HL-60 (cell line): Measurements from ENCODE around the gene DCTN4.

Source experiments
- DNase-seq, 2 experiments: peaks; one replicate each; pipeline ENCODE4 v3.0.0-alpha.2; 2010 to 2020; ENCODE audit warnings: low read depth in 1 of 2, low spot score in 1 of 2
- H3K27ac ChIP-seq: fragments of 250-450 bp; sonication (Bioruptor Pico); replicated peaks from 2 replicates; pipeline ENCODE4 v1.5.1; 2020; ENCODE audit warnings: mild to moderate bottlenecking, moderate library complexity
- H3K27me3 ChIP-seq: fragments of 250-450 bp; sonication (Bioruptor Pico); 2 replicates; pipeline ENCODE4 v1.5.1; 2021; ENCODE audit warnings: mild to moderate bottlenecking, moderate library complexity; ENCODE audit not compliant: insufficient read depth, poor library complexity, severe bottlenecking
- H3K4me3 ChIP-seq: replicated peaks from 2 replicates; pipeline ENCODE4 v1.5.1; 2011; ENCODE audit warnings: mild to moderate bottlenecking, control low read depth, low read length; ENCODE audit not compliant: insufficient read depth
- GABPA ChIP-seq: IDR thresholded peaks from 2 replicates; pipeline ENCODE4 v1.6.1; 2012; ENCODE audit warnings: low read depth
- POLR2AphosphoS5 ChIP-seq: IDR thresholded peaks from 2 replicates; pipeline ENCODE4 v1.6.1; 2012; ENCODE audit warnings: low read depth
- SPI1 ChIP-seq: IDR thresholded peaks from 2 replicates; pipeline ENCODE4 v1.6.1; 2012; ENCODE audit warnings: low read depth, mild to moderate bottlenecking, borderline replicate concordance
- TF ChIP-seq, protein P1 (sequence below): IDR thresholded peaks from one replicate; pipeline ENCODE4 v1.5.1; 2011; ENCODE audit warnings: low read length, control low read depth, inconsistent platforms; ENCODE audit not compliant: insufficient read depth
- TF ChIP-seq, protein P2 (sequence below): IDR thresholded peaks from 2 replicates; pipeline ENCODE4 v1.6.1; 2012; ENCODE audit warnings: low read depth; ENCODE audit not compliant: insufficient replicate concordance

Gene DCTN4

DNA sequence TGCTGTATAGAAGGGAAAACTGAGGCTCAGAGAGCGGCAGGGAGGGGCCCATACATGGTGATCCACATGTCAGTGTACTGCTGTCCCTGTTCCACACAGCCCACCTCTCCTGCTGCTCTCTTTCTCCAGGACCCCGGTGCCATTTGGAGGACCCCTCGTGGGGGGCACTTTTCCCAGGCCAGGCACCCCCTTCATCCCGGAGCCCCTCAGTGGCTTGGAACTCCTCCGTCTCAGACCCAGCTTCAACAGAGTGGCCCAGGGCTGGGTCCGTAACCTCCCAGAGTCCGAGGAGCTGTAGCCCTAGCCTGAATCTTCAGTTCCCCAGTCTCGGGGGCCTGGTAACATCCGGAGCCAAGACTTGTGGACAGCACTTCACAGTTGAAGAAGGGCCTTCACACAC, 82.2 kb downstream of the DCTN4 start:
- no peak overlapping the region for H3K27ac ChIP-seq
- H3K4me3 ChIP-seq, result no peak overlapping the region
- TF ChIP-seq POLR2AphosphoS5 (no peak), GABPA (no peak), SPI1 (no peak)
- TF ChIP-seq, protein P1, sequence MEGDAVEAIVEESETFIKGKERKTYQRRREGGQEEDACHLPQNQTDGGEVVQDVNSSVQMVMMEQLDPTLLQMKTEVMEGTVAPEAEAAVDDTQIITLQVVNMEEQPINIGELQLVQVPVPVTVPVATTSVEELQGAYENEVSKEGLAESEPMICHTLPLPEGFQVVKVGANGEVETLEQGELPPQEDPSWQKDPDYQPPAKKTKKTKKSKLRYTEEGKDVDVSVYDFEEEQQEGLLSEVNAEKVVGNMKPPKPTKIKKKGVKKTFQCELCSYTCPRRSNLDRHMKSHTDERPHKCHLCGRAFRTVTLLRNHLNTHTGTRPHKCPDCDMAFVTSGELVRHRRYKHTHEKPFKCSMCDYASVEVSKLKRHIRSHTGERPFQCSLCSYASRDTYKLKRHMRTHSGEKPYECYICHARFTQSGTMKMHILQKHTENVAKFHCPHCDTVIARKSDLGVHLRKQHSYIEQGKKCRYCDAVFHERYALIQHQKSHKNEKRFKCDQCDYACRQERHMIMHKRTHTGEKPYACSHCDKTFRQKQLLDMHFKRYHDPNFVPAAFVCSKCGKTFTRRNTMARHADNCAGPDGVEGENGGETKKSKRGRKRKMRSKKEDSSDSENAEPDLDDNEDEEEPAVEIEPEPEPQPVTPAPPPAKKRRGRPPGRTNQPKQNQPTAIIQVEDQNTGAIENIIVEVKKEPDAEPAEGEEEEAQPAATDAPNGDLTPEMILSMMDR, result no peak
- TF ChIP-seq, protein P2, sequence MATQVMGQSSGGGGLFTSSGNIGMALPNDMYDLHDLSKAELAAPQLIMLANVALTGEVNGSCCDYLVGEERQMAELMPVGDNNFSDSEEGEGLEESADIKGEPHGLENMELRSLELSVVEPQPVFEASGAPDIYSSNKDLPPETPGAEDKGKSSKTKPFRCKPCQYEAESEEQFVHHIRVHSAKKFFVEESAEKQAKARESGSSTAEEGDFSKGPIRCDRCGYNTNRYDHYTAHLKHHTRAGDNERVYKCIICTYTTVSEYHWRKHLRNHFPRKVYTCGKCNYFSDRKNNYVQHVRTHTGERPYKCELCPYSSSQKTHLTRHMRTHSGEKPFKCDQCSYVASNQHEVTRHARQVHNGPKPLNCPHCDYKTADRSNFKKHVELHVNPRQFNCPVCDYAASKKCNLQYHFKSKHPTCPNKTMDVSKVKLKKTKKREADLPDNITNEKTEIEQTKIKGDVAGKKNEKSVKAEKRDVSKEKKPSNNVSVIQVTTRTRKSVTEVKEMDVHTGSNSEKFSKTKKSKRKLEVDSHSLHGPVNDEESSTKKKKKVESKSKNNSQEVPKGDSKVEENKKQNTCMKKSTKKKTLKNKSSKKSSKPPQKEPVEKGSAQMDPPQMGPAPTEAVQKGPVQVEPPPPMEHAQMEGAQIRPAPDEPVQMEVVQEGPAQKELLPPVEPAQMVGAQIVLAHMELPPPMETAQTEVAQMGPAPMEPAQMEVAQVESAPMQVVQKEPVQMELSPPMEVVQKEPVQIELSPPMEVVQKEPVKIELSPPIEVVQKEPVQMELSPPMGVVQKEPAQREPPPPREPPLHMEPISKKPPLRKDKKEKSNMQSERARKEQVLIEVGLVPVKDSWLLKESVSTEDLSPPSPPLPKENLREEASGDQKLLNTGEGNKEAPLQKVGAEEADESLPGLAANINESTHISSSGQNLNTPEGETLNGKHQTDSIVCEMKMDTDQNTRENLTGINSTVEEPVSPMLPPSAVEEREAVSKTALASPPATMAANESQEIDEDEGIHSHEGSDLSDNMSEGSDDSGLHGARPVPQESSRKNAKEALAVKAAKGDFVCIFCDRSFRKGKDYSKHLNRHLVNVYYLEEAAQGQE, result no peak
- H3K27me3 ChIP-seq, result peaks cover 3% of the 10 kb centered on the region
- DNase-seq, result no peak

DNA sequence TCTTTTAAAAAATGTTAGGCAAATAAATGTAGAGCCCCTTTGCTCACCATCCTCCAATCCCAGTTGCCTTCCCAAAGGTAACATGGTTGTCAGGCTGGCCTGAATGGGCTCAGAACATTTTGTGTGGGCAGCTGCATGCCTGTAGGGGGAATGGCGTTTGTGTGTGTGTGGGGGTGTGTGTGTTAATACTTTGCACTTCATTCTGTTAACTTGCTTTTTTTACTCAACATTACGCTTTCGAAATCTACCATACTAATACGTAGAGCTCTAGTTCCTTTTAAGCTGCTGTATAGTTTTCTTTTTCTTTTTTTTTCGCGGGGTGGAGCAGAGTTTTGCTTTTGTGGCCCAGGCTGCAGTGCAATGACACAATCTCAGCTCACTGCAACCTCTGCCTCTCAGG, 83.7 kb downstream of the DCTN4 start:
- peaks cover 6% of the 10 kb centered on the region for H3K27me3 ChIP-seq
- H3K27ac ChIP-seq, result no peak overlapping the region
- H3K4me3 ChIP-seq, result no peak overlapping the region
- DNase-seq, result peak in 1 of 2 experiments; percentile 19
- TF ChIP-seq SPI1 (no peak), POLR2AphosphoS5 (no peak), GABPA (no peak)
- TF ChIP-seq, protein P1, result no peak
- TF ChIP-seq, protein P2, result no peak

DNA sequence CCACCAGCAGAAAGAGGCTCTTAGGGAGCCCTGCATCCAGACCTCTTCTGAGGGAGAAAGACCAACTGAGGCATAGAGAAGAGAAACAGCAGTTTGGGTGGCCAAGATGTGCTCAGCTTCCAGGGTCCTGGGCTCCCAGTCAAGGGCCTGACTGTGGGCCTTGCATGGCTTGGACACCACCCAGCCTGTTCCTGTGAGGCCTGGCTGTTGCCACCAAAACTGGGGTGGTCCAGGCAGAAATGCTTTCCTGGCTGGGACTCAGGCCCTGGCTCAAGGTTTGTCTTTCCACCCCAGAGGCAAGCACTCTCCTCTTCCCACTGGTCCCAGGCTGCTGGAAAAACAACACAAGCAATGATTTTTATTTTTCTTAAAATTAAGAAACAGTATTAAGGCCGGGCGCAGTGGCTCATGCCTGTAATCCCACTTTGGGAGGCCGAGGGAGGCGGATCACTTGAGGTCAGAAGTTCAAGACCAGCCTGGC, 84.4 kb downstream of the DCTN4 start:
- TF ChIP-seq, protein P2, result no peak
- TF ChIP-seq, protein P1, result no peak
- TF ChIP-seq SPI1, result no peak
- no peak for TF ChIP-seq GABPA
- no peak for TF ChIP-seq POLR2AphosphoS5
- H3K27me3 ChIP-seq, result peaks cover 6% of the 10 kb centered on the region
- no peak overlapping the region for H3K4me3 ChIP-seq
- H3K27ac ChIP-seq, result no peak overlapping the region
- DNase-seq, result no peak
